Testis (tissue), 3 donors: ENCODE data around the gene SLC5A4. TPM values are rescaled to one million over a fixed set of nuclear protein-coding genes. Genes with fewer than 3 reads are reported as not detected.

Experiments
- DNase-seq: peaks from one replicate; pipeline ENCODE4 v3.0.0-alpha.2; 2019
- H3K27ac ChIP-seq, 2 donors: fragments of 200-600 bp; sonication (generic); one replicate each; pipeline ENCODE4 v1.5.1; 2019
- H3K27me3 ChIP-seq: fragments of 200-600 bp; sonication (generic); one replicate; pipeline ENCODE4 v1.5.1; 2019
- H3K36me3 ChIP-seq: fragments of 200-600 bp; sonication (generic); one replicate; pipeline ENCODE4 v1.5.1; 2017; ENCODE audit warnings: low read depth; ENCODE audit errors: missing control alignments
- H3K4me1 ChIP-seq: fragments of 200-600 bp; sonication (generic); one replicate; pipeline ENCODE4 v1.5.1; 2019
- H3K4me3 ChIP-seq, 2 donors: fragments of 200-600 bp; sonication (generic); one replicate each; pipeline ENCODE4 v1.5.1; 2017 to 2019
- H3K9me3 ChIP-seq: fragments of 200-600 bp; sonication (generic); one replicate; pipeline ENCODE4 v1.5.1; 2017
- POLR2A ChIP-seq: fragments of 450-650 bp; IDR thresholded peaks from one replicate; pipeline ENCODE4 v1.6.1; 2017; ENCODE audit warnings: antibody characterized with exemption, mild to moderate bottlenecking, moderate library complexity
- WGBS, 2 donors: methylation state at CpG; one replicate each; pipeline ENCODE4 v1.1.5; 2018; 5-methylcytosine and 5-hydroxymethylcytosine counted together
- intact Hi-C: fragments of 100-400 bp; cut with DNase I; formaldehyde crosslinking; loops from one replicate; pipeline ENCODE4 v1.15.1; 2023; ENCODE audit warnings: low total_unique reads
- polyA plus RNA-seq: library from polyadenylated mRNA; stranded (reverse); fragments of 350-450 nt; fragmentation: Illumina TruSeq; extraction: RNeasy Lipid Tissue Mini Kit (QIAGEN cat#74804); gene quantifications from one replicate; pipeline ENCODE4 v1.2.3, GENCODE V29; 2014; ENCODE audit warnings: low read depth, low replicate concordance; ENCODE audit not compliant: insufficient read depth
- total RNA-seq, 2 donors: library from RNA; depleted of rRNA; stranded (reverse); fragments of >200 nt; gene quantifications; one replicate each; pipeline ENCODE4 v1.2.3, GENCODE V29; 2016
- TF ChIP-seq, protein P1 (sequence below), 3 experiments: fragments of 450-650 bp in 2 of 3; fragments of 200-600 bp in 1 of 3; sonication (generic) in 1 of 3; IDR thresholded peaks; one replicate each; pipeline ENCODE4 v1.5.1; 2016 to 2019; ENCODE audit warnings: antibody characterized with exemption in 3 of 3, mild to moderate bottlenecking in 2 of 3, moderate library complexity in 1 of 3

SLC5A4 gene
- total and polyA plus RNA-seq, 3 donors from 2014 or later: 0.93 to 1.1 (median 1.0) TPM

DNA sequence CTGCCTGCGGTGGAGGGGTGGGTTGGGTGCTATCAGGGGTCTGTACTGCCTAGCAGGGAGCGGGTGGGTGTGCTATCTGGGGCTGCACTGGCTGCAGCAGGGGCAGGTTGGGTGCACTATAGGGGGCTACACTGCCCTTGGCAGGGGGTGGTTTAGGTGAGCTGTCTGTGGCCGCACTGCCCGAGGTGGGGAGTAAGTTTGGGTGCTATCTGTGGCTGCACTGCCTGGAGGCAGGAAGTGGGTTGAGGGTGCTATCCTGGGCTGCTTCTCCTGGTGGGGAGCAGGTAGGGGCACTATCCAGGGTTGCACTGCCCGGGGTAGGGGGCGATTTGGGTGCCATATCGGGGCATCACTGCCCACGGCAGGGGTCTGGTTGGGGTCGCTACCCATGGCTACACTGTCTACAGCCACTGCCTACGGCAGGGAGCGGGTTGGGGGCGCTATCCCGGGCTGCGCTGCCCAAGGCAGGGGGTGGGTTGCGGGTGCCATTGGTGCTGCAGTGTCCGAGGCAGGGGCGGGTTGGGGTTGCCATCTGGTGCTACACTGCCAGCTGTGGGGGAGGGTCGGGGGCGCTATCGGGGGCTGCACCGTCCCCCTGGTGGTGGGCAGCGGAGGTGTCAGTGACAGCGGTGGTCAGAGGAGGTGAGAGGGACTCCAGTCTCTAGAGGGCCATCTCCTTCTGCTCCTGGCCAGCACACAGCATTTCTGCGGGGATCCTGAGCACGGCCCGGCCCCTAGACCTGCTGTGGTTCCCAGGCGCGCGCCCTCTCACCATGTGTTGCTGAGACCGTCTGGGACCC lies 49.0 kb downstream of the SLC5A4 start:
- no peak for DNase-seq
- no peaks in the 10 kb centered on the region for H3K4me1 ChIP-seq
- H3K27ac ChIP-seq: no peak overlapping the region
- H3K9me3 ChIP-seq: no peaks in the 10 kb centered on the region
- intact Hi-C loops: no loop called here
- TF ChIP-seq, protein P1, sequence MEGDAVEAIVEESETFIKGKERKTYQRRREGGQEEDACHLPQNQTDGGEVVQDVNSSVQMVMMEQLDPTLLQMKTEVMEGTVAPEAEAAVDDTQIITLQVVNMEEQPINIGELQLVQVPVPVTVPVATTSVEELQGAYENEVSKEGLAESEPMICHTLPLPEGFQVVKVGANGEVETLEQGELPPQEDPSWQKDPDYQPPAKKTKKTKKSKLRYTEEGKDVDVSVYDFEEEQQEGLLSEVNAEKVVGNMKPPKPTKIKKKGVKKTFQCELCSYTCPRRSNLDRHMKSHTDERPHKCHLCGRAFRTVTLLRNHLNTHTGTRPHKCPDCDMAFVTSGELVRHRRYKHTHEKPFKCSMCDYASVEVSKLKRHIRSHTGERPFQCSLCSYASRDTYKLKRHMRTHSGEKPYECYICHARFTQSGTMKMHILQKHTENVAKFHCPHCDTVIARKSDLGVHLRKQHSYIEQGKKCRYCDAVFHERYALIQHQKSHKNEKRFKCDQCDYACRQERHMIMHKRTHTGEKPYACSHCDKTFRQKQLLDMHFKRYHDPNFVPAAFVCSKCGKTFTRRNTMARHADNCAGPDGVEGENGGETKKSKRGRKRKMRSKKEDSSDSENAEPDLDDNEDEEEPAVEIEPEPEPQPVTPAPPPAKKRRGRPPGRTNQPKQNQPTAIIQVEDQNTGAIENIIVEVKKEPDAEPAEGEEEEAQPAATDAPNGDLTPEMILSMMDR (IDR thresholded peaks at IDR 0.05): no peak
- H3K27me3 ChIP-seq: no peaks in the 10 kb centered on the region
- no peaks in the 10 kb centered on the region for H3K36me3 ChIP-seq
- no peak overlapping the region for H3K4me3 ChIP-seq
- WGBS, 2 donors: 62 to 77% methylated on average over 9 to 30 of the region's 30 CpGs

DNA sequence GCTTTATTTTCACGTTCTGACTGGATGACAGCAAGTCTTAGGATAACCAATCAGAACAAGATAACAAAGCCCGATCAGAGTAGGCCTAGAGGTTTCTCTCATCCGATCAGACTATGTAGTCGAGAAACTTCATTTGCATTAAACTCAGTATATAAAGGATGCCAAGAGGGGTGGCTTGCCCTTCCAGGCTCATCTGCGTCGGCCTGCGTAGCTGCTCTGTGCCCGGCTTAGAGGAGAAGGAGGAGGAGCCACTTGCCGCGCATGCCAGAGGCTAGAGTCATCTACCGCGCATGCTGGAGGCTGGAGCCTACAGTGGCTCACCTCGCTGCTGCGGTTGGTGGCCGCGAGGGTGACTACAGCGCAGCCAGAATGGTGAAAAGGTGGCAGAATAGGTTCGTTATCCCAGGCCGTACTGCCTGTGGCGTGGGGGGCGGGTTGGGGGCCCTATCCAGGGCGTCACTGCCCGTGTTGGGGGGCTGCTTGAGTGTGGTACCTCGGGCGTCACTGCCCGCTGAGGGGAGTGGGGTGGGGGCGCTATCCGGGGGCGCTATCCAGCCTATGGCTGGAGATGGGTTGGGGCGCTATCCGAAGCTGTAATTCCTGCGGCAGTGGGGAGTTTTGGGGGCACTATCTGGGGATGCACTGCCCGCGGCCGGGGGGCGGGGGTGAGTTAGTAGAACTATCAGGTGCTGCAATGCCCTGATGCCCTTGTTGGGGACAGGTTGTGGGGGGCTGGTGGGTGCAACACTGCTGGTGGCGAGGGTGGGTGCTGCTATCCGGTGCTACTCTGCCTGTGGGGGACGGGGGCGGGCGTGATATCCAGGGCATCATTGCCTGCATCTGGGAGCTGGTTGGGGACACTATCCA lies 50.1 kb downstream of the SLC5A4 start, which contains the start of gene RFPL2:
Gene RFPL2, minus strand, starts transcription at position 218 of the 867 bp plus-strand sequence. CDS start 2,622 bp downstream, outside the sequence.
- no peak within 1 kb of the TSS for H3K27ac ChIP-seq

DNA sequence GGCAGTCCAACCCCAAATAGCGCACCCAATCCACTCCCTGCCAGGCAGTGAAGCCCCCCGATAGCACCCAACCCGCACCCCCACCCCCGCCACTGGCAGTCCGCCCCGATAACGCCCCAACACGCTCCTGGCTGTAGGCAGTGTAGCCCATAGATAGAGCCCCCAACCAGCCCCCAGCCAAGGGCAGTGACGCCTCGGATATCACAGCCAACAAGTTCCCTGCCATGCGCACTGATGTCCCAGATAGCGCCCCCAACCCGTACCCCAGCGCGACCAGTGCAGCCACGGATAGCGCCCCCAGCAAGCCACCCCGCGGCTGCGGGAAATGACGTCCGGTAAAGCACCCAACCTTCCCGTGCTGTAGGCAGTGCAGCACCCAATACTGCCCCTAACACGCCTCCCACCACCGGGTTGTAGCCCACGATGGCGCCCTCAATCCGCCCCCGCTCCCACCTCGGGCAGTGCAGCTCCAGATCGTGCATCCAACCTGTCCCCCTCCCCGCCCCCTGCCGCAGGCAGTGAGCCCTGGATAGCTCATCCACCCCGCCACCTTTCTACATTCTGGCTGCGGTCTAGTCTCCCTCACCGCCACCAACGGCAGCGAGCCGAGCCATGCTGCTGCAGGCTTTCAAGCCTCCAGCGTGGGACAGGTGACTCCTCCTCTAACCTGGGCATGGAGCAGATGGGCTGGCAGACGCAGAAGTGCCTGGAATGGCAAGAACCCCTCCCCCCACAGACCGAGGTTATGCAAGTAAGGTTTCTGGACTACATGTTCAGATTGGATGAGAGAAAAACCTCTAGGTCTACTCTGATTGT lies 50.9 kb downstream of the SLC5A4 start:
- H3K4me3 ChIP-seq: peak overlapping the region in 1 of 2 donors; percentile 20
- 41 to 54% methylated on average over 20 to 42 of the region's 42 CpGs for WGBS, 2 donors
- DNase-seq: no peak

More for the DNA sequence above, 50.1 kb downstream of the SLC5A4 start, which contains the start of gene RFPL2:
- TF ChIP-seq, protein P1 (IDR thresholded peaks at IDR 0.05): no peak
- TF ChIP-seq POLR2A: no peak
- Histone ChIP-seq H3K4me3 (peak within 1 kb of the TSS in 1 of 2 donors; percentile 20), H3K36me3 (no peaks in the 10 kb centered on the region), H3K4me1 (no peaks in the 10 kb centered on the region), H3K9me3 (no peaks in the 10 kb centered on the region), H3K27me3 (no peaks in the 10 kb centered on the region)
- peak; percentile 51 for DNase-seq
- intact Hi-C loops: no loop called here
- 48 to 67% methylated on average over 21 to 40 of the region's 41 CpGs for WGBS, 2 donors

More for the DNA sequence above, 50.9 kb downstream of the SLC5A4 start:
- H3K27me3 ChIP-seq: no peaks in the 10 kb centered on the region
- intact Hi-C loops: no loop called here
- H3K4me1 ChIP-seq: no peaks in the 10 kb centered on the region
- no peak overlapping the region for H3K27ac ChIP-seq
- H3K36me3 ChIP-seq: no peaks in the 10 kb centered on the region
- TF ChIP-seq POLR2A: no peak
- TF ChIP-seq, protein P1 (IDR thresholded peaks at IDR 0.05): no peak
- H3K9me3 ChIP-seq: no peaks in the 10 kb centered on the region
